DND-41 (cell line): ENCODE results near the gene CLN3.

Experiments used
- ATAC-seq: fragments of 200-7000 bp; cut with Tn5 transposase; 3 replicates; pipeline ENCODE4 v1.9.1; 2021; ENCODE audit warnings: low read depth; ENCODE audit not compliant: insufficient read depth
- DNase-seq: peaks from one replicate; pipeline ENCODE4 v3.0.0-alpha.2; 2020
- H2AFZ ChIP-seq: 2 replicates; pipeline ENCODE4 v1.6.0; 2012; ENCODE audit warnings: low read depth, low read length
- H3K27ac ChIP-seq: 2 replicates; pipeline ENCODE4 v1.5.1; 2012; ENCODE audit warnings: low read length, inconsistent platforms
- H3K27me3 ChIP-seq: fragments of 200-600 bp; sonication (generic); 2 replicates; pipeline ENCODE4 v1.6.0; 2012; ENCODE audit warnings: low read length, mild to moderate bottlenecking, inconsistent platforms; ENCODE audit not compliant: insufficient read depth, poor library complexity
- H3K36me3 ChIP-seq: 2 replicates; pipeline ENCODE4 v1.5.1; 2012; ENCODE audit warnings: low read length, inconsistent platforms; ENCODE audit not compliant: insufficient read depth
- H3K4me1 ChIP-seq: 2 replicates; pipeline ENCODE4 v1.5.1; 2012; ENCODE audit warnings: mild to moderate bottlenecking, low read length; ENCODE audit not compliant: insufficient read depth
- H3K4me2 ChIP-seq: 2 replicates; pipeline ENCODE4 v1.6.0; 2012; ENCODE audit warnings: mild to moderate bottlenecking, moderate library complexity, low read length, inconsistent platforms; ENCODE audit not compliant: insufficient read depth
- H3K4me3 ChIP-seq, 2 experiments: fragments of 200-600 bp in 1 of 2; shearing (Covaris generic) in 1 of 2; 2 replicates each; pipeline ENCODE4 v1.5.1; 2012 to 2016; ENCODE audit warnings: inconsistent platforms in 2 of 2, low read length in 2 of 2, mild to moderate bottlenecking in 2 of 2, low read depth in 1 of 2, moderate library complexity in 1 of 2
- H3K79me2 ChIP-seq: 2 replicates; pipeline ENCODE4 v1.6.0; 2012; ENCODE audit warnings: low read length, inconsistent platforms; ENCODE audit not compliant: insufficient read depth
- H3K9ac ChIP-seq: 2 replicates; pipeline ENCODE4 v1.6.0; 2012; ENCODE audit warnings: low read depth, mild to moderate bottlenecking, inconsistent platforms, low read length, moderate library complexity
- H3K9me3 ChIP-seq: 2 replicates; pipeline ENCODE4 v1.5.1; 2012; ENCODE audit warnings: low read length, moderate library complexity, mild to moderate bottlenecking, inconsistent platforms; ENCODE audit not compliant: insufficient read depth, severe bottlenecking
- H4K20me1 ChIP-seq: 2 replicates; pipeline ENCODE4 v1.6.0; 2012; ENCODE audit warnings: low read length; ENCODE audit not compliant: insufficient read depth
- EZH2 ChIP-seq: IDR thresholded peaks from 3 replicates; pipeline ENCODE4 v1.6.1; 2012; ENCODE audit warnings: borderline replicate concordance, low read depth, mild to moderate bottlenecking, moderate library complexity, low read length, inconsistent platforms; ENCODE audit not compliant: severe bottlenecking
- TF ChIP-seq, protein P1 (sequence below): IDR thresholded peaks from 2 replicates; pipeline ENCODE4 v1.5.1; 2012; ENCODE audit warnings: borderline replicate concordance, low read length, moderate library complexity, mild to moderate bottlenecking; ENCODE audit not compliant: poor library complexity, severe bottlenecking; ENCODE audit errors: extremely low read depth

Gene CLN3

GRCh38 chr16:28532940-28533647 lies 41.2 kb upstream of the CLN3 start:
- Histone ChIP-seq H3K9ac (no peak overlapping the region), H3K79me2 (no peaks in the 10 kb centered on the region), H3K36me3 (no peaks in the 10 kb centered on the region), H3K4me3 (no peak overlapping the region), H2AFZ (no peak overlapping the region), H3K27ac (no peak overlapping the region), H3K9me3 (no peaks in the 10 kb centered on the region), H3K27me3 (no peaks in the 10 kb centered on the region), H3K4me2 (no peak overlapping the region), H3K4me1 (no peaks in the 10 kb centered on the region), H4K20me1 (no peaks in the 10 kb centered on the region)
- no peak for ATAC-seq
- TF ChIP-seq EZH2: no peak
- TF ChIP-seq, protein P1, sequence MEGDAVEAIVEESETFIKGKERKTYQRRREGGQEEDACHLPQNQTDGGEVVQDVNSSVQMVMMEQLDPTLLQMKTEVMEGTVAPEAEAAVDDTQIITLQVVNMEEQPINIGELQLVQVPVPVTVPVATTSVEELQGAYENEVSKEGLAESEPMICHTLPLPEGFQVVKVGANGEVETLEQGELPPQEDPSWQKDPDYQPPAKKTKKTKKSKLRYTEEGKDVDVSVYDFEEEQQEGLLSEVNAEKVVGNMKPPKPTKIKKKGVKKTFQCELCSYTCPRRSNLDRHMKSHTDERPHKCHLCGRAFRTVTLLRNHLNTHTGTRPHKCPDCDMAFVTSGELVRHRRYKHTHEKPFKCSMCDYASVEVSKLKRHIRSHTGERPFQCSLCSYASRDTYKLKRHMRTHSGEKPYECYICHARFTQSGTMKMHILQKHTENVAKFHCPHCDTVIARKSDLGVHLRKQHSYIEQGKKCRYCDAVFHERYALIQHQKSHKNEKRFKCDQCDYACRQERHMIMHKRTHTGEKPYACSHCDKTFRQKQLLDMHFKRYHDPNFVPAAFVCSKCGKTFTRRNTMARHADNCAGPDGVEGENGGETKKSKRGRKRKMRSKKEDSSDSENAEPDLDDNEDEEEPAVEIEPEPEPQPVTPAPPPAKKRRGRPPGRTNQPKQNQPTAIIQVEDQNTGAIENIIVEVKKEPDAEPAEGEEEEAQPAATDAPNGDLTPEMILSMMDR: no peak
- DNase-seq: no peak

DNA sequence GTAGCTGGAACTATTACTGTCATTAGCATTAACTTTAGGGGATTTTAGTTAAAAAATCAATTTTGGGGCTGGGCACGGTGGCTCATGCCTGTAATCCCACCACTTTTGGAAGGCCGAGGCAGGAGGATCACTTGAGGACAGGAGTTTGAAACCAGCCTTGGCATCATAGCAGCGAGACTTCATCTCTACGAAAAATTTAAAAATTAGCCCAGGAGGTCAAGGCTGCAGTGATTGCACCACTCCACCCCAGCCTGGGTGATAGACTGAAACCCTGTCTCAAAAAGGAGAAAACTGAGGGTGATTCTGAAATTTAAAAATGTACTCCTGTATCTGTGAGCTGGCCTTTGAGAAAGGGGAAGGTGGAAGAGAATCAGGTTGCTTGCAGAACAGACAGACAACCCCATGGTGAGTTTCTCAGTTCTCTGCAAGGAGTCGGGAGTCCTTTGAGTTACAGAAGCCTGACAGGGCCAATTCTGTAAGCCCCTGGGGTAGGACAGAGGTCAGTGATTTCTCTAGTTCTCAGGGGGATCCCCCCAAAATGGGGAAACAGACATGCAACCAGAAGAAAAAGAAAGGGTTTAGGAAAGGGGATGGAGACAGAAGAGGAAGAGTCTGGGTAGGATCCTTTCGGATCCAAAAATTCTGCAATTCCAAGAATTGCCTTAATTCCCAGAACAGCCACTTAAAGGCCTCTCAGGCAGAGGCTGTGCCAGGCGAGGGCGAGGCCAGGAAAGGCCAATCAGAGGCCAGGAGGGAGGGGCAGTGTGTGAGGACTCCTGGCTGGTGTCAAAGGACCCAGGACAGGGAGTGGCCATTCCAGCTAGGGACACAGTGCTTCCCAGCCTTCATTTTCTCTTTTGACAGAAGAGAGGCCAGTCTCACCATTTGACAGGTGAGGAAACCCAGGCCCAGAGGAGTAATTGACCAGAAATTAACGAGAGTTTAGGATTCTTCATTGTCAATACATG lies 40.2 kb upstream of the CLN3 start:
- no peaks in the 10 kb centered on the region for H4K20me1 ChIP-seq
- H3K4me3 ChIP-seq: no peak overlapping the region
- ATAC-seq (no peak), DNase-seq (no peak)
- H3K36me3 ChIP-seq: no peaks in the 10 kb centered on the region
- no peaks in the 10 kb centered on the region for H3K27me3 ChIP-seq
- TF ChIP-seq EZH2: no peak
- TF ChIP-seq, protein P1: no peak
- no peaks in the 10 kb centered on the region for H3K79me2 ChIP-seq
- H3K9ac ChIP-seq: no peak overlapping the region
- H3K4me1 ChIP-seq: no peaks in the 10 kb centered on the region
- no peaks in the 10 kb centered on the region for H3K9me3 ChIP-seq
- H2AFZ ChIP-seq: no peak overlapping the region
- no peak overlapping the region for H3K27ac ChIP-seq
- H3K4me2 ChIP-seq: no peak overlapping the region

GRCh38 chr16:28529124-28529523 lies 37.2 kb upstream of the CLN3 start:
- Histone ChIP-seq H3K4me1 (no peaks in the 10 kb centered on the region), H3K9ac (no peak overlapping the region), H3K9me3 (no peaks in the 10 kb centered on the region), H3K27ac (no peak overlapping the region), H3K4me2 (no peak overlapping the region), H3K4me3 (no peak overlapping the region), H2AFZ (no peak overlapping the region), H3K27me3 (no peaks in the 10 kb centered on the region), H4K20me1 (no peaks in the 10 kb centered on the region), H3K36me3 (no peaks in the 10 kb centered on the region), H3K79me2 (no peaks in the 10 kb centered on the region)
- no peak for TF ChIP-seq EZH2
- TF ChIP-seq, protein P1: no peak
- DNase-seq: no peak
- ATAC-seq: no peak
